AG09309 (cell line): ENCODE data around the gene ATP6V0C.

Experiments used
- DNase-seq: peaks from one replicate; pipeline ENCODE4 v3.0.0-alpha.2; 2010; ENCODE audit warnings: low read depth
- H3K4me3 ChIP-seq: 2 replicates; pipeline ENCODE4 v1.5.1; 2011; ENCODE audit warnings: mild to moderate bottlenecking, low read depth, low read length, moderate library complexity; ENCODE audit not compliant: control insufficient read depth
- TF ChIP-seq, protein P1 (sequence below): IDR thresholded peaks from 2 replicates; pipeline ENCODE4 v1.5.1; 2011; ENCODE audit warnings: mild to moderate bottlenecking, low read depth, low read length, inconsistent platforms; ENCODE audit not compliant: insufficient read depth, control insufficient read depth; ENCODE audit errors: missing control alignments

ATP6V0C gene

DNA sequence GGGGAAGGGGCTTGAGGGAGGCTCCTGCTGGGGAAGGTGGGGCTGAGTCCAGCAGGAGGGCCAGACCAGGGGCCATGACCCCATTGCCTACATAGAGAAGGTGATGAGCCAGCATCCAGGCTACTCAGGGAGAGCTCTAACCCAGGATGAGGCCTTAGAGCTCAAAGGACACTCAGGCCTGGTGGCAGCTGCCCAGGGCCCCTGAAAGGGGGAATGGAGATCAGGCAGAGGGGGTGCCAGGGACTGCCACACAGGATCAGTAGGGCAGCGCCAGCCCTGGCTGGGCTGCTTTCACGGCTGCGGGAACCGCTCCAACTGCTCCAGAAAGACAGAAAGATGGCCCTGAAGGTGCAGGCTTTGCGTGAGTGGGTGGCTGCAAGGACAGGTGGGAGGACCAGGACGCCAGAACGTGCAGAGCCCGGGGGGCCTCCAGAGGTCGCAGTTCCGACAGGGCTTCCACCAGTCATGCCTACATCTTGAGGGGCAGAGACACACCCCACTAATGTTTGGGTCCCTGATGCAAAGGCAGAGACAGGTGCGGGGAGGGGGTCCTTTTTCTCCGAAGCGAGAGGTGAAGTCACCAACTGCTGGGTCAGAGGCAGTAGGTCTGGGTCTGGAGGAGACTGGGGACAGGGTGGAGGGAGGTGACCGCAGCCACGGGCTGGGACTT is 882 bp upstream of the ATP6V0C start:
- no peak for DNase-seq
- peak overlapping the region; percentile 4 for H3K4me3 ChIP-seq
- TF ChIP-seq, protein P1, sequence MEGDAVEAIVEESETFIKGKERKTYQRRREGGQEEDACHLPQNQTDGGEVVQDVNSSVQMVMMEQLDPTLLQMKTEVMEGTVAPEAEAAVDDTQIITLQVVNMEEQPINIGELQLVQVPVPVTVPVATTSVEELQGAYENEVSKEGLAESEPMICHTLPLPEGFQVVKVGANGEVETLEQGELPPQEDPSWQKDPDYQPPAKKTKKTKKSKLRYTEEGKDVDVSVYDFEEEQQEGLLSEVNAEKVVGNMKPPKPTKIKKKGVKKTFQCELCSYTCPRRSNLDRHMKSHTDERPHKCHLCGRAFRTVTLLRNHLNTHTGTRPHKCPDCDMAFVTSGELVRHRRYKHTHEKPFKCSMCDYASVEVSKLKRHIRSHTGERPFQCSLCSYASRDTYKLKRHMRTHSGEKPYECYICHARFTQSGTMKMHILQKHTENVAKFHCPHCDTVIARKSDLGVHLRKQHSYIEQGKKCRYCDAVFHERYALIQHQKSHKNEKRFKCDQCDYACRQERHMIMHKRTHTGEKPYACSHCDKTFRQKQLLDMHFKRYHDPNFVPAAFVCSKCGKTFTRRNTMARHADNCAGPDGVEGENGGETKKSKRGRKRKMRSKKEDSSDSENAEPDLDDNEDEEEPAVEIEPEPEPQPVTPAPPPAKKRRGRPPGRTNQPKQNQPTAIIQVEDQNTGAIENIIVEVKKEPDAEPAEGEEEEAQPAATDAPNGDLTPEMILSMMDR: no peak

DNA sequence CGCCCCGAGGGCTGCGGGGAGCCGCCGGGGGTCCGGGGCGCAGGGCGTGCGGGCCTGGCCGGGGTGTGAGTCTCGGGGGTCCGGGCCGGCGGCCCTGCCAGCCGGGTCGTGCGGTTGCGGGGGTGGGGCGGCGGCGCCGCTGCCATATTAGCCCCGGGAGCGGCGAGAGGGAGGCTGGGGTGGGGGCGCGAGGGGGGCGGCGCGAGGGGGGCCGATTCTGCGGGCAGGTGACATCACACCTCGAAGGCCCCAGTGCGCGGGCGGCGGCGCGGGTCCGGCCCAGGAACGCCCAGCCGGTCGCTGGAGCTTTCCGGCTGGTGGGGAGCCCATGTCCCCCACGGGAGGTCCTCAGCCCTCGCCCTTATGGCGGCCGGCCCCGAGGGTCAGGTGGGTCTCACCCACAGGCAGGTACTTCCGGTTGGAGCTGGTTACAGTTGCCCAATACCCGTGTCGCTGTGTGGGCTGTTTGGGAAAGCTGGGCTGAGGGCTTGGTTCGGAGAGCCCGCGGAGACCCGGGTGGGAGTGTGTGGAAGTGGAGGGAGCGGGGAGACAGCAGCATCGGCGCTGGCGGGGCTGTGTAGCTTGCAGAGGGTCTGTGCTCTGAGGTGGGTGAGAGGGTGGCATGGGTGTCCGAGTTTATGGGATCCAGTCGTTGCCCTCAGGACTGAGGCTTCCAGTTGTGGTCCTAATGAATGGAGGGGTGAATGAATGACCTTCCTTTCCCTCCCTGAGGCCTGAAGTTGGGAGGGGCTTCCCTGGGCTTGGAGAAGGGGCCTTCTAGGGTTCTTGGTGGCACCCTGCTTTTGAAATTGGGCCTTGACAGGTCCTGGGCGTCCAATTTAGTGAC is 804 bp downstream of the ATP6V0C start:
- DNase-seq: no peak
- H3K4me3 ChIP-seq: peak overlapping the region; percentile 80
- TF ChIP-seq, protein P1: no peak

DNA sequence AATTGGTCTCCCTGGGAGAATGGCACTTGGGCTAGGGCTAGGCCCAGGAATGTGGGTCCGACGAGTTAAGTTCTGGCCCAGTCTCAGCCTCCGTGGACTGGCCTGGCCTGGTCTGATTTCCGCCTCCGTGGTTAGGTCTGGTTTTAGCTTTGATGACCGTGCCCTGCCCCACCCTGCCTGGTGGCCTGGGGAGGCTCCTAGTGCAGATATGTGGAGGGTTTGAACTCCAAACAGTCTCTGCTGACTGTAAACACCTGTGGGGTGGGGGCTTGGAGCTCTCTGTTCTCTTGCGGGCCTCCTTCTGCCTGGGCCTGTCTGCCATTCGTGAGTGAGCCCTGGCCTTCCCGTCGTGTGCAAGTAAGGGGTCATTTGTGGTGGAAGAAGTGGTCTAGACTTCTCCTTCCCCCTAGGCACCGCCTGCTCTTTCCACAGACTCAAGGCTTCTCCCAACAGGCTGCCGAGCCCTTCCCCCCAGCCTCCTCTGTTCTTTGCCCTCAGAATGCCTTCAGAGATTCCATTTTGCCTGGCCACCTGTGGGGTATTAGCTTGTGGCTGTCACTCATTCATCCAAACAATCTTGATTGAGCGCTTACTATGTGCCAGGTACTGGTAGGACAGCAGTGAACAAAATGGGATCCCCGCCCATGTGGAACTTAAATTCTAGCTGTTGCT is 1.6 kb downstream of the ATP6V0C start:
- TF ChIP-seq, protein P1: no peak
- DNase-seq: no peak

DNA sequence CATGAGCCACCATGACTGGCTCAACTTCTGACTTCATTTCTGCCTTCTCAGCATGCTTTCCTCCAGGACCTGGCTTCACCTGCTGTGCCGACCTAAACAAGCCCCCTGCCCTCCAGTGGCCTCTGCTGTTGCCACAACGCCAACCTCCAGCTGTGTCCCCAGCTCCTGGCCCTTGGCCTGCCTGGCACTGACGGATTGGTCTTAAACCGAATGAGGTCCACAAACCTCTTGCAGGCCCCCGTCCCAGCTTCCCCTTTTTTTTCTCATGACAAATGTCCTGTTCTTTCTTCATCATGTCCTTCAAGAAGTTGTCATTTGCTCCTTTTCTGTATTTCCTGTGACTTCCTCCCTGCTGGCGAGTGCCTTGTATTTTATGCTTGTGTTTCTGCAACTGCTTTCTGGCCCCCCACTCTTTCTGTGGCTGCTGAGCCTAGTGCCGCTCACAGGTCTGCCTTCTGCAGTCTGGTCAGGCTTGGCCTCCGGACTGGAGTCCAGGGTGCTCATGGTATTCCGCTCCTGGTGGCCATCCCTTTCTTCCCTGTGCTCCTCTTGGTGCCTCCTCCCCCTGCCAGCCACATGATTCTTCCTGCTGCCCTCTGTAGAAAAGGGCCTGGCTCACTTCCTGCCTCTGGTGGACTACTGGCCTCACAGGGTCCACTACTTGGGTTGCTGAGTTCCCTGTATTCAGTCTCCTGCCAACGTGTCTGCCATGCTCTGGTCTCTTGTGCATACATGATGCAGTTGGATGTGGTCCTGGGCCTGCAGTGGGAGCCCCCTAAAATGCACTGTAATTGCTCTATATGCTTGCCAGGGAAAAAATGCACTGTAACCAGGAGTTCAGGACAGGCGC is 2.9 kb downstream of the ATP6V0C start:
- TF ChIP-seq, protein P1: no peak
- no peak for DNase-seq
- H3K4me3 ChIP-seq: no peak overlapping the region

More for the DNA sequence above, 1.6 kb downstream of the ATP6V0C start:
- H3K4me3 ChIP-seq: peak overlapping the region; percentile 80

DNA sequence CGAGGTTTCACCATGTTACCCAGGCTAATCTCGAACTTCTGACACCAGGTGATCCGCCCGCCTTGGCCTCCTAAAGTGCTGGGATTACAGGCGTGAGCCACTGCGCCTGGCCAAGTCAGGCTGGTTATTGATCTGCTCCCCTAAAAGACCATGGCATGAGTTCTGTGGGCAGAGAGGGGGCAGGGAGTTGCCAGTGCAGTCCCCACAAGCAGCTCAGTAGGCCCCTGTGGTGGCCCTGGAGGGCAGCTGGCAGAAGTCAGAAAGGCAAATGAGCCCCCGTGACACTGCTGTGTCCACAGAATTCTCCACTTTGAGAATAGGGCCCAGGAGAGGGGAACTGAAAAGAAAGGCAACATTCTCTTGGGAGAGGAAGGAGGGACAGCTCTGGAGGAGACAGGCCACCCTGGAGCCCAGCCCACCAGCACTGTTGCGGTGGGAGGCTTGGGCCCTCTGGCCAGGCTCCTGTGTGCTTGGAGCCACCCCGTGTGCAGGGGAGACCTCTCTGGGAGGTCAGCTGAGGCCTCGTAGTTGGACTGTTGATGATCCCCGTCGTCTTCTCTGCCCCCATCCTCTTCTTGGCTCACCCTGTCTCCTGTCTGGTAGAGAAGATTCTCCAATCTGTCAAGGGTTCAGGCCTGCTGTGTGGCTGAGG is 4.3 kb downstream of the ATP6V0C start:
- no peak overlapping the region for H3K4me3 ChIP-seq
- TF ChIP-seq, protein P1: no peak
- DNase-seq: no peak
